Dermis blood vessel endothelial cell (primary cell): ENCODE data around the gene MFSD6L. TPM values are rescaled to one million over a fixed set of nuclear protein-coding genes. Genes with fewer than 3 reads are reported as not detected.
"Not testable (repeated sequence)": the region's sequence is repeated elsewhere in the genome, so short reads cannot be mapped to it uniquely, and the experiment has no call there.

ENCODE experiments used
- DNase-seq: peaks from one replicate; pipeline ENCODE4 v3.0.0; 2010
- total RNA-seq: library from RNA; depleted of rRNA; stranded (reverse); fragments of >200 nt; gene quantifications from 2 replicates; pipeline ENCODE4 v1.2.3, GENCODE V29; 2014

The MFSD6L gene
- total RNA-seq, 1 donor from 2014 or later: not detected

DNA sequence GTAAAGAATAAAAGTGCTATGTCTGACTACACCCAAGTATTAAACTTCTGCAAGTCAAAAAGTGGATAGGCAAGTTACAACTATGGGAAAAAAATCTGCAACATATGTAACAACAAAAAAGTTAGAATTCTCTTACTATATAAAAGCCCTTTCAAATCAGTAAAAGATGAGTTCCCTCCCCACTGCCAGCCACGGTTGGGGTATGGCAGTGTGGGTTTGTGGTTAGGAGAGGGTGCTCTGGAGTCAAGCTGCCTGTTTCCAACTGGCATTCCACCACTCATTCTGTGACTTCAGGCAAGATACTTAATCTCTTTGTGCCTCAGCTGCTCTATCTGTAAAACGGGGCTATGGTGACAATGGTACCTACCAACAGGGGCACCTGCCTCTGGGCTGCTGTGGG is 26.6 kb upstream of the MFSD6L start:
- DNase-seq: no peak

DNA sequence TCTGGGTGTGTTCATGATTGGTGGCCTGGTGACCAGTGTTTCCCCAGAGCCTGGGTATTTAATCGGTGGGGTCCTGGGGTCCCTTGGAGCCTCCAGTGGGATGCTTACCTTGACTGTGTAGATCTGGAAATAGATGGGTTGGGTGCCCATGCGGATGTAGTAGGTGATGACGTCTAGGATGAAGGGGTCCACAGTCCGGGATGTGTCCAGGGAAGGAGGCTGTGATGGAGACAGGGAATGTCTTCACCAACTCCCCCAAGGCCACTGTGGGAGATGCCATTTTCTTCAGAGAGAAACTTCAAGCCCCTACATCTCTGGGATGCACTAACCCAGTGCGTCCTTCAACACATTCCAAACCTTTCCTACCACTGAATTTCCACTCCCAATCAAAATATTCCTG is 24.1 kb upstream of the MFSD6L start:
- DNase-seq: no peak

- no peak for DNase-seq
Measured at GRCh38 chr17:8822401-8823035, 23.4 kb upstream of the MFSD6L start.

DNA sequence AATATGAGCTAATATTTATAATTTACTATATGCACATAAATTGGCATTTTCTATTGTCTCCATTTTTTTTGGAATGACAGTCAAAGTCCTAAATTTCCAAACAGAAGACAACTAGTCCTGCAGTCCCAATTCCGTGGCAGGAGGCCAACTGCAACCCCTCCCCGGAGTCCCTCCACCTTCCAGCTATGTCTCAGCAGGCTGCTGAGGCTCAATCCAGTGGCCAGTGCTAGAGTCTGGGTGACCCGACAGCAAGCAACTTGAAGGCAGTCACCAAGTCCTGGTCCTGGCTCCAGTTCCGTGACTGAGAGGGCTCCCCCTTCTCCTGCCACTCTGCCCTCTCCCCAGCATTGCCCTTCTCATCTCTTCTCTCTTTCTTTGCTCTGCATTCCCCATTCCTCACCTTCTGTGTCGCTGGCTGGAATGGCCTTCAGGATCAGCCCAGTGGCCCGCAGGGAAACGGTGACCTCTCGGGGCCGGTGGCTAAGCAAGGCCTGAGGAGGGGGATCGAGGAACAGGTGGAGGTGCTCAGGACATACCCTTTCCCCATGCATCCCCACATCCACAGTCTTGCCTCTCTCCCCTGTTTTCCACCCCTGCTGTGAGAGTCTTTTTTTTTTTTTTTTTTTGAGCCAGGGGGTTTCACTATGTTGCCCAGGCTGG is 22.4 kb upstream of the MFSD6L start:
- no peak for DNase-seq

DNA sequence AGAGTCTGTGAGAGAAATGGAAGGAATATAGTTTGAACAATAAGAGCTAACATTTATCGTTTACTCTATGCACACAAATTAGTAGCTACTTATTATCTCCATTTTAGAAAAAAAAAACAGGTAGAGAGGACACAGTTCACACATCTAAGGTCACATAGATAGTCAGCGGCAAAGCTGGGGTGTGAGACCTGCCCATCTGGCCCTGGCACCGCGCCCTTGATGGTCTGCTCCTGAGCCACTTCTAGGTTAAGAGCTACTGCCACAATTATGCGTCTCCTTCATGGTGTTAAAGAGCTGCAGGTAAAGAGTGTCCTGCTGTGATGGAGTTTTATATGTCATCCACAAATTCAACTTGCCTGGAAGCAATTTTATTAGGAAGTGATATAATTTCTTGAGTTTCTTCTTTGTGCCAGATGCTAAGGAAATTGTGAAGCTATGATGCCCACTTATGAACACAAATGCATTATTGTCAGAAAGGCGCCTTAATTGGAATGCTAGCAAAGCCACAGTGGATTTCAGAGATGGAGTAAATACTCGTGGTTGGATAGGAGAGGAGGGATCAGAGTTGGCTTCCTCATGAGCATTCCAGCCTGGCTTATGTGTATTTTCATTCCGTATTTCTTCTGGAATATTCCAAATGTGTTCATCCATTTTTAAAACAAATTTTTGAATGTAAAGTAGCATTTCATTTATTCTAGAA is 21.3 kb upstream of the MFSD6L start:
- DNase-seq: no peak

GRCh38 chr17:8818654-8819330 is 19.6 kb upstream of the MFSD6L start:
- no peak for DNase-seq

- no peak for DNase-seq
Measured at GRCh38 chr17:8818047-8818446, 18.9 kb upstream of the MFSD6L start.

GRCh38 chr17:8806926-8807550 is 7.9 kb upstream of the MFSD6L start:
- DNase-seq: no peak

- DNase-seq: no peak
Measured at GRCh38 chr17:8806253-8806925, 7.2 kb upstream of the MFSD6L start.

- not testable (repeated sequence) for DNase-seq
Measured at GRCh38 chr17:8805396-8805795, 6.2 kb upstream of the MFSD6L start.

- DNase-seq: no peak
Measured at GRCh38 chr17:8803531-8804420, 4.6 kb upstream of the MFSD6L start.

DNA sequence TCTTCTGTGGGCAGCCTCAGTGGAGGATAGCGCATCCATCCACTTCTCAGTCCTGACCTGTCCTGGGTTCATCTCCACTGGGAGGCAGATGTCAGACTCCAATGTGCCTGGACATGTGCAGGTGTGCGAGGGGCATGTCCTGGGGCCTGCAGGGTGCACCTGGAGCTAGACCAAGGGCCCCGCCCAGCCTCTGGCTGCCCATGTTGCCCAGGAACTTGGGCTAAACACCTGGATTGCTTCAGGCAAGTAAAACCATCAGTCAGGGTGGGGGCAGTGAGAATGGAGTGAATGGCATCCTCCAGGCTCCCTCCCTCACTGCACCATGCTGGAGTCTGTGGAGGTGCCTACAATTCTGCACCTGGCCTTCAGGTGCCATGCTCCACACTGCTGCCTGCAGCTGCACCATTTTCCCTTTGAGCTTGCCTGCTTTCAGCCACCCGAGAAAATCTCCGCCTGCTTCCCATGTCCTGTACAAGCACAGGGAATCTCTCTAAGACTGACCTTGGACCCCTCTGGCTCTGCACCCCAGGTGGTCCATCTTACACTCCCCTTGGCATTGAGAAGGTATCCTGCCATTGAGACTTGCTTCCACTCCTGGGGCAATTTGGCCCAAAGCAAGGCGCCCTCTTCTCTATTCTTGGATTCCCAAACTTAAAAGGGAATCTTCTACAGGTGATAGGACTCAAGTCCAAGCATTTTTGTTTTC is 2.1 kb upstream of the MFSD6L start:
- no peak for DNase-seq

DNA sequence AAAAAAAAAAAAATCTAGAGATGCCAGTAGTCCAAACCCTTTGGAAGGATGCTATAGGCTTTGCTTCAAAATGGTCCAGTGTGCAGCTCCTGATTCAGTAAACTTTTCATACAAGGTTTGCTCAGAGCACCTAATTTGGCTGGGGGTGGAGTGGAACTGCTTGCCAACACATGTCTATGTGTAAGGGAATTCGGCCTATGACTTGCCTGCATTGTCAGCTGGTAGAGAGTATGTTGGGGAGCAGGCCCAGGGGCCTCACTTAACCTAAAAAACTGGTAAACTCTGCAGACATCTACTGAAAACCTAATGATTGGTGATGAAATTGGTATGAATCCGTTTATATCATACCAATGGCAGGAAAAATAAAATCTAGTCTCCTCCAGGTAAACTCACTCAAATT is 1.5 kb upstream of the MFSD6L start:
- DNase-seq: no peak

DNA sequence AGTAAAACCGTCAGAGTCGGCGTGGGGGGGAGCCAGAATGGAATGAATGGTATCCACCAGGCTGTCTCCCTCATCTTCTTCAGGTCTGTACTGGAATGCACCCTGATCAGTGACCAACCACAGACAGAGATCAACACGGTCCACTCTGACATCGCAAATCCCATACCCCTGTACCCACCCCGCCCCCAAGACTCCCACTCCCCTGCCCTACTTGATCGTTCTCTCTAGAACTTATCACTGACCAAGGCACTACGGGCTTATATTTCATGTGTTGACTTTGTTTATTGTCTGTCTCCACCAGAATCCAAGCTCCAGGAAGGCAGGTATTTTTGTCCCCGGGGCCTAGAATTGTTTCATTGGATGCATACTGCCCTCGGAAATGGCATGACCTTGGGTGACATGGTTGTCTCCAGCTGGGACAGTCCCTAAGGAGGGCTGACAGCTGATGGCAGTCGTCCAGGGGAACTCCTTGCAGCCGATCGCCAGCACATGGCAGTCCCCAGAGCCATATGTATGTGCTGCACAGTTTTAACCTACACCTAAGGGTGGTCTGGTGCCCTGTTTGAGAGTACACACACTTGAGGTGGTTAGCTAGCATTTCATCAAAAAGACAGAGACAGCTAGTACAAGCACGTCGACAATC is 526 bp upstream of the MFSD6L start:
- DNase-seq: no peak

- DNase-seq: no peak
Measured at GRCh38 chr17:8798176-8798845, 854 bp downstream of the MFSD6L start.

- DNase-seq: no peak
Measured at GRCh38 chr17:8797621-8798175, 1.5 kb downstream of the MFSD6L start.

DNA sequence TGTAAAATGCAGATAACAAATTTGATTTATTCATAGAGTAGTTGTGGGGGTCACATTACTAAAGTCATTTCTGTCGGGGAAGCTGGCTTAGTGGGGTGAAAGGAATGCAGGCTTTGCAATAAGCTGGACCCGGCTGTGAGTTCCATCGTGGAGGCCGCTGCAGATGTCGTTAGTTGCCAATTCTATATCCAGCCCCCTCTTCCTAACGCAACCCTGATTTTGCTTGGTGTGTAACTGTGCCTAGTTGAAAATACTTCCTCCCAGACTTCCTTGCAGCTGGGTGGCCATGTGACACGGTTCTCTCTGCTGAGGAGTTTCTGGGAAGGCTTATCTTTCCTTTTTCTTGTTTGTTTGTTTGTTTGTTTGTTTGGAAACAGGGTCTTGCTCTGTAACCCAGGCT is 4.5 kb downstream of the MFSD6L start:
- DNase-seq: no peak

GRCh38 chr17:8793649-8794048 is 5.5 kb downstream of the MFSD6L start:
- no peak for DNase-seq

DNA sequence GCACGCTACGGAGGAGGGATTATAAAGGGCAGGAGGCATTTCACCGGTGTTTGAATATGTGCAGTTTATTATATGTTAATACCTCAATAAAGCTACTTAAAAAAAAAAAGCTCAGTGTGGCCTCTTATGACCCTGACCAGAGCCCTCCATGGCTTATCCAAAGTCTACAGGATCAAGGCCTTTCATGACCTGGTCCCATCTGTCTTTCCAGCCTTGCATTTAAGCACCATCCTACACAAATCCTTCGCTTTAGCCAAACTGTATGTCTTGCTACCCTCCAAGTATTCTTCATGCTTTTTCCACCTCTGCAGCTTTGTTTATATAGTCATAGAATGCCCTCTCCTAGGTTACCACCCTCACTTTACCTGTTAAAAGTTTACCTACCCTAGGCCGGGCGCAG is 6.5 kb downstream of the MFSD6L start:
- no peak for DNase-seq
